ENCODE results near the gene LMX1B.

DNA sequence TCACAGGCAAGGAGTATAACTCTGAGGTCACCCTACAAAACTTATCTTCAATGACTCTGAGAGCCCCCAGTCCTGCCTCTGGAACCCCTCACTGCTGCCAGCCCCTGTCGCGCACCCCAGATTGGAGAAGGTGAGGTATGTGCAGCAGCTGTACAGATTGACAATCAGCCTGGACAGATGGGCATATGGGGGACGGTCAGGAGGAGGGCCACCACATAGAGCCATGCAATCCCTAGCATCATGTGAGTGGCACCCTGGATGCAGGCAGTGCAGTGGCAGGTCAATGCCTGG is 90.1 kb downstream of the LMX1B start:
- TF ChIP-seq EZH2 (IDR thresholded peaks at IDR 0.05) (no peak), POLR2AphosphoS5 (IDR thresholded peaks at IDR 0.05; ENCODE audit: borderline replicate concordance, low read depth, low read length) (no peak), FOXP2 (optimal IDR thresholded peaks at IDR 0.05; ENCODE audit: control extremely low read depth, extremely low read length, insufficient read depth) (no peak)

Data from SK-N-MC (cell line).